ENCODE measurements around the gene GPR158.

The GPR158 gene

DNA sequence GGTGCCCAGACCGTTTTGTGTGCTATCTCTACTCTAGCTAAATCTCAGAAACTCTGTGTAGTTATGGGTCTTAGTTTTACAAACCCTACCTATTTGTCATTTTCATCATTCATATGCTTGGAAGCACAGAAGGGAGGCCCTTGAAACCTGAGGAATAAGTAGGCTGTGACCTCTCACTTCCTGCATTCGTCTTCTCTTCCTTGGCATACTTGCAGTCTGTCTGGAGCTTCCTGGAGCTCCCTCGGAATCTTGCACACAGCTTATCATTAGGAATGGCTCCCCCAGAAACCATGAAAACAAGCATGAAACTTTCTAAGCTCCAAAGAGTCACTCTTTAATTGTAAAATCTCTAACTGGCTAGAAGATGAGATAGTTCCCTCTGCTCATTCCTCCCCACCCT, 382.3 kb downstream of the GPR158 start:
- TF ChIP-seq GATA2 (IDR thresholded peaks at IDR 0.05; ENCODE audit: low read depth, low read length), result no peak
- no peak for TF ChIP-seq GATA3 (IDR thresholded peaks at IDR 0.05; ENCODE audit: low read depth, low read length)

- TF ChIP-seq GATA3 (IDR thresholded peaks at IDR 0.05; ENCODE audit: low read depth, low read length) (no peak), GATA2 (IDR thresholded peaks at IDR 0.05; ENCODE audit: low read depth, low read length) (no peak)
Measured at GRCh38 chr10:25561758-25562157, 387.0 kb downstream of the GPR158 start.

- TF ChIP-seq GATA3 (IDR thresholded peaks at IDR 0.05; ENCODE audit: low read depth, low read length) (no peak), GATA2 (IDR thresholded peaks at IDR 0.05; ENCODE audit: low read depth, low read length) (no peak)
Measured at GRCh38 chr10:25562547-25562946, 387.7 kb downstream of the GPR158 start.

GRCh38 chr10:25564351-25564750, 389.6 kb downstream of the GPR158 start:
- no peak for TF ChIP-seq GATA2 (IDR thresholded peaks at IDR 0.05; ENCODE audit: low read depth, low read length)
- no peak for TF ChIP-seq GATA3 (IDR thresholded peaks at IDR 0.05; ENCODE audit: low read depth, low read length)

DNA sequence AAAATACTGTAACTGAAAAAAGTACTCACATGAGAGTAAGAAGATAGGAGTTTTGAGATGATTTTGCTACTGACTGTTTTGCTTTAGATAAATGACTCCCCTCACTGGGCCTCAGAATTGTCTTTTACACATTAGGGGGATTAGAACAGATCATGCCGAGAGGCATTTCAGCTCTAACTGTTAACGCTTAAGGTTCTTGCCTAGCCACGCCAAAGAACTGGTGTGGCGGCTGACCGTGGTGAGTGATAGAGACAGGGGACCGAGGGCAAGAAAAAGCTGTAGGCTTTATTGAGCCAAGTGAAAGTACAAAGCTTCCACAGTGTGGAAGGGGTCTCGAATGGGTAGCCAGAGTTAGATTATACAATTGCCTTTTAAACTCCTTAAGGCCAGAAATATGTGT, 390.8 kb downstream of the GPR158 start:
- TF ChIP-seq GATA3 (IDR thresholded peaks at IDR 0.05; ENCODE audit: low read depth, low read length), result no peak
- TF ChIP-seq GATA2 (IDR thresholded peaks at IDR 0.05; ENCODE audit: low read depth, low read length), result no peak

DNA sequence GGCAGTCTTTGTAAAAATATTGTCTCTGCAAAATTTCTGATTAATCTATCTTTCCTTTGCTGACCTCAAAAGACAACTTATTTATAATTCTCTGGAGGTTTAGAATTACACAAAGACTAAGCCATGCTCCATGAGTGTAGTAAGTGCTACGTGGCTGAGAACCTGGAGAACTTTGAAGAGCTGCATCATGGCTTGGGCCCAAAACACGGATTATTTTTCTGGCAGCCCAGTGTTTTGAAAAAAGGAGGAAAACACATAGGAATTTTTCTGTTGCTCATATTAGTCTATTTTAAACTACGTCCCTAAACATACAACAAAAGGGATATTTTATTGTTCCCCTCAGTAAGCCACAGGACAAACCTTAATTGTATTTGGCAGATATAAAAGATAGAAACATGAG, 398.5 kb downstream of the GPR158 start:
- no peak for TF ChIP-seq GATA3 (IDR thresholded peaks at IDR 0.05; ENCODE audit: low read depth, low read length)
- no peak for TF ChIP-seq GATA2 (IDR thresholded peaks at IDR 0.05; ENCODE audit: low read depth, low read length)

GRCh38 chr10:25575343-25575742, 400.5 kb downstream of the GPR158 start:
- no peak for TF ChIP-seq GATA2 (IDR thresholded peaks at IDR 0.05; ENCODE audit: low read depth, low read length)
- no peak for TF ChIP-seq GATA3 (IDR thresholded peaks at IDR 0.05; ENCODE audit: low read depth, low read length)

DNA sequence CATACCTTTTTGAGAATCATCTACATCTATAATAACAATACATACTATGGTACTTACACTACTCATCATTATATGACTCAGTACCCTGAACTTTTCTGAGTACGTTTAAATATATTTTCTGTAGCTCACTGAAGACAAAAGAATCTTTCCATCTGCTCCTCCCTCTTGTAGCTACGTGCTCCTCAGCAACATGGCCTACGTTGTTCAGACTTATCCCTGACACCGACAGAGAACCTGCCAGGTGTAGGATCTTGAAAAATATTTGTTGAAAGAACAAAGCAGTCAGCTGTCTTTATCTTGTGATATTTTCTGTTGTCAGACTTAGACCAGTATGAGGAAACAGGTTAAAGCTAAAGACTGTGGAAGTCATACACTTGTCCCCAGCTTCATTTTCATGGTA, 403.3 kb downstream of the GPR158 start:
- TF ChIP-seq GATA2 (IDR thresholded peaks at IDR 0.05; ENCODE audit: low read depth, low read length) (no peak), GATA3 (IDR thresholded peaks at IDR 0.05; ENCODE audit: low read depth, low read length) (no peak)

DNA sequence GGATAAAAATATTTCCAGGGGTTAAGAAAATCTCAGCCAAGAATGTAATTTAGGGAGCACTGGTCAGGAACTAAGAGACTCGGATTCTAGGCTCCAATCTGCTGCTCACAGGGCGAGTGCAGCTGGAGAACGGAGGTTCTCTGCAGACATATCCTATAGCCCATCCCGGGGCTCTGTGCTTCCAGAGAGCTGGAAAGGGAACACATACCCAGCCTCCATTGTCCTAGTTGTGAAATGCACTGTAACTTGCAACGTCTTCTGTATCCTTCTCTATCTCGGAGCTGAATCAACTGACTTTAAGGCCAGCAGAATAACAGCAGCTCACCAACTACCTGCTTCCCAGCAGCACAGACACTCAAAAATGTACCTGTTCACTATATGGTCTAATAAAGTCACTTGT, 408.2 kb downstream of the GPR158 start:
- TF ChIP-seq GATA3 (IDR thresholded peaks at IDR 0.05; ENCODE audit: low read depth, low read length) (no peak), GATA2 (IDR thresholded peaks at IDR 0.05; ENCODE audit: low read depth, low read length) (no peak)

DNA sequence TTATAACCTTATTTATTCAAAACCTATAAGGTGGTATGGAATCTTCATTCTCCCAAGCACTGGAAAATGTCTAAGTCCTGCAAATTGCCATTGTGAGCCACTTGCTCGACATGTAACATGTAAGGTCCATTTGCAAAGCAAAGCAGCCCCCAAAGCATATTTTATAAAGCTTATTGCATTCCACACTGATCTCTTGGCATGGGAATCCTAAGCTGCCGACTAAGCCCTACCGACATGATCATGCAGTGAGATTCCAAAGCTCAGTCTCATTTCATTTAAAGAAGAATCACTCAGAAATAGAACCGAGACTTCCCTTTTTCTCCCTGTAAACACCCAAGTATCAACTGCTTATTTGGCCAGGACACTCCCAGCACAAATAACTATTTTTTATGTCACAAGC, 425.9 kb downstream of the GPR158 start:
- TF ChIP-seq GATA3 (IDR thresholded peaks at IDR 0.05; ENCODE audit: low read depth, low read length) (no peak), GATA2 (IDR thresholded peaks at IDR 0.05; ENCODE audit: low read depth, low read length) (no peak)

- TF ChIP-seq GATA2 (IDR thresholded peaks at IDR 0.05; ENCODE audit: low read depth, low read length) (no peak), GATA3 (IDR thresholded peaks at IDR 0.05; ENCODE audit: low read depth, low read length) (no peak)
Measured at GRCh38 chr10:25604591-25604990, 429.8 kb downstream of the GPR158 start.

DNA sequence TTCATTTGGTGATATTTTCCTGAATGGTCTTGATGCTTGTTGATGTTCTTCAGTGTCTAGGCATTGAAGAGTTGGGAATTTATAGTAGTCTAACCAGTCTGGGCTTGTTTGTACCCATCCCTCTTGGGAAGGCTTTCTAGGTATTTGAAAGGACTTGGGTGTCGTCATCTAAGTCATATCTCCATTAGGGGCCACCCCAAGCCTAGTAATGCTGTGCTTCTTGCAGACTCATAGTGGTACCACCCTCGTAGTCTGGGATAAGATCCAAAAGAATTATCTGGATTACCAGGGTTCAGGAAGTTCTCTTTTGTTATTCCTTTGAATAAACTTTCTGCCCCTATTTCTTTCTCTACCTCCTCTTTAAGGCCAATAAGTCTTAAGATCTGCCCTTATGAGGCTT, 439.9 kb downstream of the GPR158 start:
- no peak for TF ChIP-seq GATA3 (IDR thresholded peaks at IDR 0.05; ENCODE audit: low read depth, low read length)
- no peak for TF ChIP-seq GATA2 (IDR thresholded peaks at IDR 0.05; ENCODE audit: low read depth, low read length)

DNA sequence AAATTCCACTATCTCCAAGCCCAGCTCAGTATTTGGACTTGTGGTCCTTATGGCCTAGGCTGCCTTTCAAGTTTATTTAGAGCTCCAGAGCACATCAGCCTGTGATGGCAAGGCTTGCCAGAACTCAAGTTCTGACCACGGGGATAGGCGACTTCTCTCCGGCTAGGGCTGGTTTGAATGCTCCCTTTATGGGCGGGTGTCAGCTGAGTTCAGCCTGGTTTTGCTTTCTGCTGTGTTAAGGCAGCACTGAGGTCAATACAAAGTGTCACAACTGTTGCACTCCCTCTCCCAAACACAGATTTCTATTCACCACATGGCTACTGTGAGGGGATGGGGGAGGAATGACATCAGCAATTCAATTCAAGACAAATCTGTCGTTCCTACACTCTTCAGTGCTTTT, 441.1 kb downstream of the GPR158 start:
- no peak for TF ChIP-seq GATA2 (IDR thresholded peaks at IDR 0.05; ENCODE audit: low read depth, low read length)
- TF ChIP-seq GATA3 (IDR thresholded peaks at IDR 0.05; ENCODE audit: low read depth, low read length), result no peak

GRCh38 chr10:25616903-25617592, 442.2 kb downstream of the GPR158 start:
- TF ChIP-seq GATA3 (IDR thresholded peaks at IDR 0.05; ENCODE audit: low read depth, low read length) (no peak), GATA2 (IDR thresholded peaks at IDR 0.05; ENCODE audit: low read depth, low read length) (no peak)

GRCh38 chr10:25627606-25628005, 452.8 kb downstream of the GPR158 start:
- no peak for TF ChIP-seq GATA3 (IDR thresholded peaks at IDR 0.05; ENCODE audit: low read depth, low read length)
- no peak for TF ChIP-seq GATA2 (IDR thresholded peaks at IDR 0.05; ENCODE audit: low read depth, low read length)

- peak; percentile 71 for TF ChIP-seq GATA2 (IDR thresholded peaks at IDR 0.05; ENCODE audit: low read depth, low read length)
- TF ChIP-seq GATA3 (IDR thresholded peaks at IDR 0.05; ENCODE audit: low read depth, low read length), result peak; percentile 86
Measured at GRCh38 chr10:25629333-25629732, 454.5 kb downstream of the GPR158 start.
